ENCODE data around the gene CDHR1. TPM values are rescaled to one million over a fixed set of nuclear protein-coding genes. Genes with fewer than 3 reads are reported as not detected.

CDHR1 gene
- polyA plus RNA-seq, 3 donors = not detected

DNA sequence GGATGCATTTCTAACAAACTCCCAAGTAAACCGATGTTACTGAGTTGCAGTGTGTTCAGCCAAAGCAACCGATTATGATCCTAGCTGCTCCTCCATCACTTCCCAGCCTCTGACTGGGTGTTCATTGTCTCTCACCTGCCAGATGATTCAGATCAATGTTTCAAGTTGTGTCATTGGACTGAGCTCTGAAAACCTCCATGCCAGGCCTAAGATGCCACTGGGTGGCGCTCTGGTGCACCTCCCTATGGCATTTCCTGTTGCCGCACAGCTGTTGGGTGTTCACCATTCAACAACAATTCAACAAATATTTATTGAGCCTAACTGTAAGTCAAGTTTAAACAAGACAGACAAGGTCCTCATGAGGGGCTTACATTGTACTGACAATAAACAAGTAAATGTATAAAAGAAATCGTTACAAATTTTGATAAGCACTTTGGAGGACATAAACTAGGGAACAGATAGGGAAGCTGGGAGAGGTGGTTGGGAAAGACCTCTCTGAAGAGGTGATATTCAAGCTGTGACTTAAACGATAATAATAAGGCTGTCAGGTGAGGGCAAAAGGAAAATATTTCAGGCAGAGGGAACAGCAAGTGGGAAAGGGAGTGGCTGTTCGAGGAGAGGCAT lies 73.3 kb downstream of the CDHR1 start:
- Mint-ChIP-seq H3K4me1 (no peaks in the 10 kb centered on the region), H3K27me3 (ENCODE audit: low read depth in 3 of 3) (peaks cover under 1 to 5% (median 5%) of the 10 kb centered on the region in 3 donors), H3K36me3 (no peaks in the 10 kb centered on the region), H3K27ac (no peak overlapping the region), H3K4me3 (no peak overlapping the region), H3K9me3 (no peaks in the 10 kb centered on the region)
- no peak overlapping the region for H3K4me3 ChIP-seq (replicated peaks in 1 of 3; ENCODE audit: low read depth in 2 of 3, low read length in 3 of 3)
- no peaks in the 10 kb centered on the region for H3K79me2 ChIP-seq (ENCODE audit: insufficient read depth, low read length)
- H3K9me3 ChIP-seq (replicated peaks in 1 of 2; ENCODE audit: control insufficient read depth in 1 of 2, insufficient read depth in 1 of 2, low read length in 2 of 2) = no peaks in the 10 kb centered on the region
- TF ChIP-seq, protein P1, sequence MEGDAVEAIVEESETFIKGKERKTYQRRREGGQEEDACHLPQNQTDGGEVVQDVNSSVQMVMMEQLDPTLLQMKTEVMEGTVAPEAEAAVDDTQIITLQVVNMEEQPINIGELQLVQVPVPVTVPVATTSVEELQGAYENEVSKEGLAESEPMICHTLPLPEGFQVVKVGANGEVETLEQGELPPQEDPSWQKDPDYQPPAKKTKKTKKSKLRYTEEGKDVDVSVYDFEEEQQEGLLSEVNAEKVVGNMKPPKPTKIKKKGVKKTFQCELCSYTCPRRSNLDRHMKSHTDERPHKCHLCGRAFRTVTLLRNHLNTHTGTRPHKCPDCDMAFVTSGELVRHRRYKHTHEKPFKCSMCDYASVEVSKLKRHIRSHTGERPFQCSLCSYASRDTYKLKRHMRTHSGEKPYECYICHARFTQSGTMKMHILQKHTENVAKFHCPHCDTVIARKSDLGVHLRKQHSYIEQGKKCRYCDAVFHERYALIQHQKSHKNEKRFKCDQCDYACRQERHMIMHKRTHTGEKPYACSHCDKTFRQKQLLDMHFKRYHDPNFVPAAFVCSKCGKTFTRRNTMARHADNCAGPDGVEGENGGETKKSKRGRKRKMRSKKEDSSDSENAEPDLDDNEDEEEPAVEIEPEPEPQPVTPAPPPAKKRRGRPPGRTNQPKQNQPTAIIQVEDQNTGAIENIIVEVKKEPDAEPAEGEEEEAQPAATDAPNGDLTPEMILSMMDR (IDR thresholded peaks at IDR 0.05) = peak; percentile 60
- WGBS (ENCODE audit: insufficient coverage) = 48% methylated on average over 7 of the region's 7 CpGs
- no peaks in the 10 kb centered on the region for H4K20me1 ChIP-seq (ENCODE audit: insufficient read depth, low read length)
- no peaks in the 10 kb centered on the region for H3K4me1 ChIP-seq (ENCODE audit: control insufficient read depth in 1 of 2, insufficient read depth in 2 of 2, low read length in 2 of 2)
- H2AFZ ChIP-seq (ENCODE audit: insufficient read depth, low read depth, low read length, poor library complexity, severe bottlenecking) = no peak overlapping the region
- intact Hi-C loops (cut with micrococcal nuclease) = no loop called here
- peak in 2 of 3 donors; percentile 4 to 17 for DNase-seq
- no peaks in the 10 kb centered on the region for H3K36me3 ChIP-seq (replicated peaks in 1 of 2; ENCODE audit: control insufficient read depth in 1 of 2, insufficient read depth in 2 of 2, low read length in 2 of 2)
- H3K9ac ChIP-seq (ENCODE audit: insufficient read depth, low read length, poor library complexity, severe bottlenecking) = no peak overlapping the region
- no peak overlapping the region for H3K4me2 ChIP-seq (replicated peaks; ENCODE audit: extremely low read depth, low read length, poor library complexity, severe bottlenecking)
- no peak overlapping the region for H3K27ac ChIP-seq (ENCODE audit: low read depth in 1 of 2, low read length in 2 of 2)
- H3K27me3 ChIP-seq (ENCODE audit: control insufficient read depth in 2 of 2, insufficient read depth in 2 of 2, low read length in 2 of 2) = no peaks in the 10 kb centered on the region

DNA sequence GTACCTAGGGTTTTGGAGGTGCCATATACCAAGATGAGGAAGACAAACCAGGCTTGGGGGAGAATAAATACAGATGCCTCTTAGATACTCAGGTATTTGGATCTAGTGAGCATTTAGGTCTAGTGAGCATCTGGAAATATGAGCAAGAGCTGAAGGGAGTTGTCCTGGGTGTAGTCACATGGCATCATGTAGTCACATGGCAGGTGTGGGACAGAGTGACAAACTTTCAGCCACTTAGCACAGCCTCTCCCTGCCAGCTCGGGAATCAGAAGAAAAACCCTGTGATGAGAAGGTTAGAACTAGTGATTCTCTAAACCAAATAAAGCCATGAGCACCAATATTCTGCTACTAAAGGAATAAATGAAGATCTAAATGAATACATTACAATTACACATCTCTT lies 74.8 kb downstream of the CDHR1 start:
- Histone ChIP-seq H3K4me2 (replicated peaks; ENCODE audit: extremely low read depth, low read length, poor library complexity, severe bottlenecking) (no peak overlapping the region), H4K20me1 (ENCODE audit: insufficient read depth, low read length) (no peaks in the 10 kb centered on the region), H3K9ac (ENCODE audit: insufficient read depth, low read length, poor library complexity, severe bottlenecking) (no peak overlapping the region), H3K9me3 (replicated peaks in 1 of 2; ENCODE audit: control insufficient read depth in 1 of 2, insufficient read depth in 1 of 2, low read length in 2 of 2) (no peaks in the 10 kb centered on the region), H3K36me3 (replicated peaks in 1 of 2; ENCODE audit: control insufficient read depth in 1 of 2, insufficient read depth in 2 of 2, low read length in 2 of 2) (no peaks in the 10 kb centered on the region), H2AFZ (ENCODE audit: insufficient read depth, low read depth, low read length, poor library complexity, severe bottlenecking) (no peak overlapping the region), H3K79me2 (ENCODE audit: insufficient read depth, low read length) (no peaks in the 10 kb centered on the region), H3K4me1 (ENCODE audit: control insufficient read depth in 1 of 2, insufficient read depth in 2 of 2, low read length in 2 of 2) (no peaks in the 10 kb centered on the region), H3K27ac (ENCODE audit: low read depth in 1 of 2, low read length in 2 of 2) (no peak overlapping the region), H3K4me3 (replicated peaks in 1 of 3; ENCODE audit: low read depth in 2 of 3, low read length in 3 of 3) (no peak overlapping the region), H3K27me3 (ENCODE audit: control insufficient read depth in 2 of 2, insufficient read depth in 2 of 2, low read length in 2 of 2) (no peaks in the 10 kb centered on the region)
- Mint-ChIP-seq H3K9me3 (no peaks in the 10 kb centered on the region), H3K27ac (no peak overlapping the region), H3K4me1 (no peaks in the 10 kb centered on the region), H3K36me3 (no peaks in the 10 kb centered on the region), H3K4me3 (no peak overlapping the region), H3K27me3 (ENCODE audit: low read depth in 3 of 3) (peaks cover 0 to 5% (median 5%) of the 10 kb centered on the region in 3 donors)
- no peak for DNase-seq
- TF ChIP-seq, protein P1 (IDR thresholded peaks at IDR 0.05) = no peak
- intact Hi-C loops (cut with micrococcal nuclease) = no loop called here
- no CpG with 5 or more reads among the region's 1 CpG for WGBS (ENCODE audit: insufficient coverage)

Other genes starting within 250 kb of the CDHR1 start
- 100 to 1,000 TPM in 2 of 3 donors, 10 to 100 TPM in 1; 91.4 to 363 (median 312) TPM for gene GHITM, start 55.0 kb upstream of the CDHR1 start, polyA plus RNA-seq
- not detected for gene GPR15LG, start 20.7 kb upstream of the CDHR1 start, polyA plus RNA-seq
- not detected for gene LRIT2, start 31.0 kb downstream of the CDHR1 start, polyA plus RNA-seq
- gene LRIT1, start 47.0 kb downstream of the CDHR1 start, polyA plus RNA-seq = not detected
- not detected for gene RGR, start 50.5 kb downstream of the CDHR1 start, polyA plus RNA-seq
- gene CCSER2, start 134.1 kb downstream of the CDHR1 start, polyA plus RNA-seq = 10 to 100 TPM in 2 of 3 donors, 1 to 10 TPM in 1; 7.4 to 23.3 (median 14.3) TPM

Data from CD14-positive monocyte (primary cell).